GM18520 (cell line): Measurements from ENCODE around the gene FNIP2.
A peak's percentile ranks its signal among the peaks of the same experiment; 100 is the strongest.
"Not testable (repeated sequence)": the region's sequence is repeated elsewhere in the genome, so short reads cannot be mapped to it uniquely, and the experiment has no call there.

Experiments used
- ATAC-seq: cut with Tn5 transposase; IDR thresholded peaks from one replicate; pipeline ENCODE4 v1.9.1; 2021; ENCODE audit not compliant: unreplicated experiment

FNIP2 gene

DNA sequence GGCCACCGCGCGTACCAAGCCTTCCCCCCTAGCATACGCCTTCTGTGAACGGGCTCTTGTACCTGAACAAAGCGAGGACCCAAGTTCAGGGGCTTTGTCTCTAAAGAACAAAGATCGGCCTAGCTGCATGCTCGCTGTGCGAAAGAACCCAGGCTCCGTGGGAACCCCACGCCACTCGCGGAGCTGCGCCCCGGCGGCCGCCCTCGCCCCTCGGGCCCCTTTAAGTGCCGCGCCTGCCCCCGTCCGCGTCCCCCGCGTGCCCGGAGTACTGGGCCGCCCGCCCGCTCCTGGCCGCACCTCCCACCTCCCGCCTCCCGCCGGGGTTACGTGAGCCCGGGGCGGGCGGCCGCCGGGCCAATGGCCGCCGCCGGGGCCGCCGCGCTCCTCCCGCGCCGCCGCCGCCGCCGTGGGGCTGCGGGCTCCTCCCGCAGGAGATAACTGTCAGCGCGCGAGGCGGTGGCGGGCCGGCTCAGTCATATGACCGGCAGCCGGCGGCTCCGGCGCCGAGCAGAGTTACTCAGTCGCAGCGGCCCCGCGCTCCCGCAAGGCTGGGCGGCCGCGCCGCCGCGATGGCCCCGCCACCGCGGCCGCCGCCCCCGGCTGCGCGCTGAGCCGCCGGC lies at the start of gene FNIP2:
Gene FNIP2, plus strand, starts transcription at position 472 of the 620 bp plus-strand sequence. CDS start 187 bp downstream, outside the sequence.
- peak; percentile 71 for ATAC-seq

DNA sequence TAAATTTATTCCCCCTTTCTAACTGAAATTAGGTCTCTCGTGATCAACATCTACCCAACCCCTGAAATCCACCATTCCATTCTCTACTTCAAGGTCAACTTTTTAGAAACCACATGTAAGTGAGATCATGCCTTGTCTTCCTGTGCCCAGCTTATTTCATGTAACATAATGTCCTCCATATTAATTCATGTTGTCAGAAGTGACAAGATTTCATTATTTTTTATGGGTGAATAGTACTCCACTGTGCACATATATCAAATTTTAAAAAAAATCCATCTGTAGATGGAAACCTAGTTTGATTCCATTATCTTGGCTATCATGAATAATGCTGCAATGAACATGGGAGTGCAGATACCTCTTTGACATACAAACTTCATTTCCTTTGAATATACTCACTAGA lies 47.1 kb upstream of the FNIP2 start:
- no peak for ATAC-seq

DNA sequence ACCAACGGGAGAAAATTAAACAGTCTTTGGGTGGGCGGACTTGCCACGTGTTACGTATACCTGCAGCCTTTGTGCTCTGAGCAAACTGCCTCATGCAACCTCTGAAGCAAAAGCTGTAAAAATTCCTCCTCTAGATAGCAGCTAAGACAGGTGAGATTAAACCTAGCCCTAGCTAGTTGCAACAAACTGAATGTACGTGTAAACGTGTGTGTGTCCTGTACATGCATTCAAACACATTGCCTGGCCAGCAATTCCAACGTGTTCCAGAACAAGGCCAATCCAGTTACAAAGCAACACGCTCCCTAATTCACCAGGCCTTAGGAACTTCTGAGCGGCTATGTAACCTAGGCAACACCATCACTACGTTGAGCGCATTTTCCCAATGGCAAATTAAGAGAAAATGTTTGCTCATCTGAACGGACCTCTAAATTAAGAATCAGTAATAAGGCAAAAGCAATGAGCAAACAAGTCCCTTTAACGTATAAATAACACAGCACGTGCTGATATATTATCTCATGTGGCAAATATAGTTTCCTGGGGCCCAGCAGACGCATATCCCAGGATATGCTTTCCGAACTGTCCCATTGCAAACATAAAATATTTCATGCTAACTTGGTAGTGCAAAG lies 46.4 kb upstream of the FNIP2 start:
- no peak for ATAC-seq

DNA sequence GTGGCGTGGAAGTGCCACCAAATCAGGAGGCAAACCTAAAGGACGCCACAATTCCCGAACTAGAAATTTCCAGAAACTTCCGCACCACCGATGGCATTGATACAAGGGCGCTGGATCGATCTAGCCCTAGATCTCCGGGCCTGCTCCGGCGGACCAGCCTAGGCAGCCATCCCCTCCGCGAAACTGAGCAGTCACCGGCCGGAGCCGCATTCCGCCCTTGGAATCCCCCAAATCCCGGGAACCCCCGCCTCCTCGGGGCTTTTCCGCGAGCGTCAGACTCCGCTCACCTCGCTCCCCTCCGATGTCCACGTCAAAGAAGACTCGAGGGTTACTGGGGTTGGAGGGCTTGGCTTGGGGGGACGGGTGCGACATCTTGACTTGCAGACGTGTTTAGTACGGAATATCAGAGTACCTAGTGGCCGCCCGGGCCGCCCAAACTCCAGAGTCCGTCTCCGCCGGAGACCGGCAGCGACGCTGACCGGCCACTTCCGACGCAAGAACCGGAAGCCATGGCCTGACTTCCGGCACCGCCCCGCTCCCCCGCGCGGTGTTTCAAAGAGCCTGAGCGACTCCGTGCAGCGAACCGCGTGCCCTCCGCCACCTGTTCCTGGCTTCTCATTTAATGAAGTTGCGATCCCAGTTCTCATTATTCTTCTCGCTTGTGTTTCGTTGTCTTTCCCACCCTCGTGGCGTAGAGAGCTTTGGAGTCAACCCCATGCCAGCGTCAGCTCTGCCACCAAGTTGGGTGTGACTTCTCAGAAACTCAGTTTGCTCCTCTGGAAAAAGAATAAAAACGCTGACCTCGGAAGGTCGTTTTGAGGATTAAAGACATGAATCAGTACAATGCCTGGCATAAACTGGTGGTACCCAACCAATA lies 45.7 kb upstream of the FNIP2 start, which contains the start of gene PPID:
Gene PPID, minus strand, starts transcription at position 480 of the 877 bp plus-strand sequence. Its CDS starts 108 bp downstream, at position 372.
- ATAC-seq: peak; percentile 93

DNA sequence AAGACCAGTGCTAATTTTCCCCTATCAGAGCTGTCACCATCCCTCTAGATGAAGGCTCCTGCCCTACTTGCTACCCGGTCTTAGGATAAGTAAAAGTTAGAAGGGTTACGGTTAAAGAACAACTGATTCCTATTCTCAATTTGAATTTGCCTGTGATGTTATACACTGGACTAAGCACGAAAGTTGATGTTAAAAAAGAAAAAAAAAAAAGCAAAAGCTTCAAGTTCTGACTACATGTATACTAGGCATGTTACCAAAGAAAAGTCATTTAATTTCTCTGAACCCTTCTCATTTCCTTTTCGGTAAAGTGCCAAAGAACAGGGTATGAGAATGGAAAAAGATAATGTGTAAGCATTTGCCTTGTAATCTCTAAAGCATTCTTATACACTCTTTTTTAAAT lies 44.2 kb upstream of the FNIP2 start:
- no peak for ATAC-seq

DNA sequence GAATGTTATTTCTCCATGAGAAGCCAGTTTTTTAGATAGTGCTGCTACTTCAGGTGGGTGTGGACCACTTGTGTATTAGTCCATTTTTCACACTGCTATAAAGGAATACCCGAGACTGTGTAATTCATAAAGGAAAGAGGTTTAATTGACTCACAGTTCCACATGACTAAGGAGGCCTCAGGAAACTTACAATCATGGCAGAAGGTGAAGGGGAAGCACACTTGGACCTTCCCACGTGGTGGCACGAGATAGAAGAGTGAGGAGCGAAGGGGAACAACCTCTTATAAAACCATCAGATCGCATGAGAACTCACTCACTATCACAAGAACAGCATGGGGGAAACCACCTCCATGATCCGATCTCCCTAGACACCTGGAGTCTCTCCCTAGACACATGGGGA lies 42.2 kb upstream of the FNIP2 start:
- no peak for ATAC-seq

DNA sequence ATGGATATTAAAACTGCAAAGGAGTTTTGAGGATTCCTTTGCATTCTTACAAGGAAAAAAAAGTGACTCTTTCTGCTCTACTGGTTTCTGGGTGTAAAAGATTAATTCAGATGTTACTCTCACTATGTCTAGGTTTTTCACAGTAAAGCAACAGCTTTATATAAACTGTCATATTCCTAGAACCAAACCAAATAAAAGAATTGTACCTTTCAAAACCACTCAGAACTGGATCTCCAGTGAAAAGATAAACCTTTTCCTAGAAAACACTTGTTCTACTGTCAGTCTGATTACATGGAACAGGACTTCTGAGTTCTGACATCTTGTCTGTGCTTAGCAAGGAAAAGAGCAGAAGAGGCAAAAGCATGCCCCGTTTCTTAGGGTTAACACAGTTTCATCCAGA lies 40.6 kb upstream of the FNIP2 start:
- no peak for ATAC-seq

DNA sequence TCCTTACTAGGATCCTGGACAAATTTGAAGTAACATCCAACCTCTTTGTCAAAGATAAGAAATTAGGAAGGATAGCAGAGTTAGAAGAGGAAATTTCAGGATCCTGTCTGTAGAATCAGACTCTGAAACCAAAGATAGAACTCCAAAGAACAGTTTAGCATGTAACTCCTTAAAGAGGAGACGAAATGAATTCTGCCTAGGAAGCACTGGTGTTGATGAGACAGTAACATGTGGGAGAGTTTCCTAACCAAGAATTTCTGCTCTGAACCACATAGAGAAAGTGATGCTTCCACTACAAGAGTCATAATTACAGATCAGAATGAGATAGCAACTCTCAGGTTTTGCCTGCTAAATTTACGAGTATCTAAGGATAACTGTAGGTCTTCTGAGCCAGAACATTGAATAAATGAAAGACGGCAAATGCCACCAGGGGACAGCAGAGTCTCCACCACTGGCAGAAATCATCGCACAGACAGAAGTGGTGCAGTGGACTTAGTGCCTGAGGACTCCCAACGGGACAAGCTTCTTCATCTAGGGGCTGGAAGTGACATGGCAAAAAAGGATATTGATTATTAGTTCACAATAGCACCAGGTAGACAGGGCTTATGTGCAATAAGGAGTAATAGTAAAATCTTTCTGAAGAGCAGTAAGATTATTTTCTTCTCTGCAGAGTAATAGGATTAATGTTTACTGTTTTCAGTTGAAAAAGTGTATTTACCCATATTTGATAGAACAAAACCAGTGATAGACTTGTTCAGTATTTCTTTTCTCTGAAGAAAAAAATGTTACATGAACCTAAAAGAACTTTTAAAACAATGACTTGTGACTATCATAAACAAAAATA lies 38.9 kb upstream of the FNIP2 start:
- ATAC-seq: peak; percentile 76

DNA sequence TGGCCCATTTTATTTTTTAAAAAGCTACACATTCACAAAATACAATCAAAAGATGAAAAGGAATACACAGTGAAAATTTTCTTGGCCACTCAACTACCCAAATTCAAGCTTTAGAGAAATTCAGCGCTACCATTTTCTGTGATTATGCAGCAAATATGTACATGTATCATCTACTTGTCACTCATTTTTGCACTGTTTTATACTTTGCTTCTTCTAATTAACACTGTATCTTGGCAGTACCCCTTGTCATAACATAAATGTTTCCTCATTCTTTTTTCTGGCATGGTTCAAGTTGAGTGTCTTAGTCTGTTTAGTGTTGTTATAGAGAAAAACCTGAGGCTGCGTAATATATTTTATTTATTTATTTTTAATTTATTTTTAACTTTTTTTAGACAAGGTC lies 30.0 kb upstream of the FNIP2 start:
- ATAC-seq: no peak

DNA sequence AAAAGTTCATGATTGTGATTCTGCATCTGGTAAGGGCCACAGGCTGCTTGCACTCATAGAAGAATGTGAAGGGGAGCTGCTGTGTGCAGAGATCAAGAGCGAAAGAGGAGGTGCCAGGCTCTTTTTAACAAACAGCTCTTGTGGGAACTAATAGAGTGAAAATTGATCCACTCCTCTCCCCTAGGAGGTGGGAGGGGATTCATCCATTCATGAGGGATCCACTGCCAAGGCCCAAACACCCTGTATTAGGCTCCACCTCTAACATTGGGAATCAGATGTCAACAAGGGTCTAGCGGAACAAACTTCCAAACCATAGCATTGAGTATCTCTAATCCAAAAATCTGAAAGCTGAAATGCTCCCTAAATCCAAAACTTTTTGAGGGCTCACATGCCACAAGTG lies 29.2 kb upstream of the FNIP2 start:
- ATAC-seq: no peak

DNA sequence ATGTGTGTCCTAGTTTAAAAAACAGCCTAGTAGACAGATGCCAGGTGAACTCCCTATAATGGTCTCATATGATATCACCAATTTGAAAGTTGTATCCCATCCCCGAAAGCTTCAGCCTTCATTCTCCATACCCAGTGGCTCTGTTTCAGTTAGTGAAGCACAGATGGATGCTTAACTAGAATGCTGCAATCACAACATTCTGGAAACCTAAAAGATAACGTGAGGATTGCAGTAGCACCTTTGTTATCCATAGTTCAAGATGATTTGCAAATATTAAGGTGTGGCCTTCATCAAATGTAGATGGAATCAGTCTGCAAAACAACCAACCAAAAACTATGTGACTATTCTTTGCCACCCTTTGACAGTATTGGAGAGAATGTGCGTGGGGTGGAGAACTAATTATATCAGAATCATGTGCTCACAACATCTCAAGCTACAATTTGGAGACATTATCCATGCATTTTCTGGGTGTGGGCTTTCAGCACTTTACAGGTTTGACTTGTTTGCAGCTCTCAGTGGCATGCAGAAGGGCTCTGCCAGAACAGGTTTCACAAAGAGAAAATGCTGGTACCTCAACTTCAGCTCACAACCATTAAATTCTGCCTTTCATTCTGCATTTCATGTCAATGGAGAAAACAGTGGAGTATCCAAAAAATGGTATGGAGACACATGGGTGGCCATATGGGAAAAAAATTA lies 27.4 kb upstream of the FNIP2 start:
- no peak for ATAC-seq

DNA sequence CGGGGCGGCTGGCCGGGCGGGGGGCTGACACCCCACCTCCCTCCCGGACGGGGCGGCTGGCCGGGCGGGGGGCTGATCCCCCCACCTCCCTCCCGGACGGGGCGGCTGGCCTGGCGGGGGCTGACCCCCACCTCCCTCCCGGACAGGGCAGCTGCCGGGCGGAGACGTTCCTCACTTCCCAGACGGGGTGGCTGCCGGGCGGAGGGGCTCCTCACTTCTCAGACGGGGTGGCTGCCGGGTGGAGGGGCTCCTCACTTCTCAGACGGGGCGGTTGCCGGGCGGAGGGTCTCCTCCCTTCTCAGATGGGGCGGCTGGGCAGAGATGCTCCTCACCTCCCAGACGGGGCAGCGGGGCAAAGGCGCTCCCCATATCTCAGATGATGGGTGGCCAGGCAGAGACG lies 22.3 kb upstream of the FNIP2 start:
- ATAC-seq: not testable (repeated sequence)

DNA sequence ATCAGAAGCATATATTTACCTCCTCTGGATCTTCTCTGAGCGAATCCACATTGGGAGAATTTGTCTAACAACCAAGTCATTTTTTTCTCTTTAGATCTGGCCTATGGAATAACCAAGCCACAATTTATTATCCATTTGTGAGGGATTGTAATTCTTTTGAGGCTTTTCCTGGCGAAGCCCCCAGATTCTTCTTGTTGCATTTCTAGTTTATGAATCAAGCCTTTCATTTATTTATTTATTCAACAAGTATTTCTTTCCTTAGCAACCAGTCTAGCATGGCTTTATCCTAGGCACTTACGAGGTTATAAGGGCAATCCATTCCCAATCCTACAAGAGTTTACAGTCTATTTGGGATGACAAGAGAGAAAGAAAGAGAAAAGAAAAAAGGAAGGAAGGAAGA lies 18.4 kb upstream of the FNIP2 start:
- ATAC-seq: no peak

DNA sequence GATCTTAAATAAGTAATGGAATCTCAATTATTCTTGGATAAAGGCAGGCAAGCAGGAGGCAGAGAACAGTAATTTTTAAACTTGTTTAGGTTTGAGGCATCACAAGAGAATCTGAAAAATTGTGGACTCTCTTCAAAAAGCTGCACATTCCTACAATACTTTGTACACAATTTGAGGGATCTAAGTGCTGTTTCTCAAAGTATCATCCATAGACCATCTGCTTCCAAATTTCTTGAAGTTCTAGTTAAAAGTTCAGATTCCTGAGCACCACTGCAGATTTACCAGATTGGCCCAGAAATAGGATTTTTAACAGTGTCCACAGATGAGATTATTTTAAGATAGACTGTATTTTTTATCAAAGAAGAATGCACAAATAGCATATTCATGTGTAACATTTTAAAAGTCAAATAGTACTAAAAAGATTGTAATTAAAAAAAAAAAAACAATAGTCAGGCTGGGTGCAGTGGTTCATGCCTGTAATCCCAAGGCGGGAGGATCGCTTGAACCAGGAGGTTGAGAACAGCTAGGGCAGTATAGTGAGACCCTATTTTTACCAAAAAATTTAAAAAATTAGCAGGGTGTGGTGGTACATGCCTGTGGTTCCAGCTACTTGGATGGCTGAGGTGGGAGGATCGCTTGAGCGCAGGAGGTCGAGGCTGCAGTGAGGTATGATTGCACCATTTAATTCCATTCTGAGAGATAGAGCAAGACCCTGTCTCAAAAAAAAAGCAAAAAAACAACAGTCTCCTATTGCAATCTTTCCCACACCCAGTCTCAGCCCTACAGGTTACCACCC lies 14.2 kb upstream of the FNIP2 start:
- ATAC-seq: no peak

DNA sequence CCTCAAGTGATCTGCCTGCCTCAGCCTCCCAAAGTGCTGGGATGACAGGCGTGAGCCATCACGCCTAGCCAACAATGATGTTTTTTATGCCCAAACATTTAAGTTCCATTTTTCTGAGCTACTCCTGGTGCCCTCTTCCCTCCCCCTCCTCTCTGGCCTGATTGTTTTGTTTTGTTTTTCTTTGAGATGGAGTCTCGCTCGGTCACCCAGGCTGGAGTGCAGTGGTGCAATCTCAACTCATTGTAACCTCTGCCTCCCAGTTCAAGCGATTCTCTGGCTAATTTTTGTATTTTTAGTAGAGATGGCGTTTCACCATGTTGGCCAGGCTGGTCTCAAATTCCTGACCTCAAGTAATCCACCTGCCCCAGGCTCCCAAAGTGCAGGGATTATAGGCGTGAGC lies 13.0 kb upstream of the FNIP2 start:
- not testable (repeated sequence) for ATAC-seq

DNA sequence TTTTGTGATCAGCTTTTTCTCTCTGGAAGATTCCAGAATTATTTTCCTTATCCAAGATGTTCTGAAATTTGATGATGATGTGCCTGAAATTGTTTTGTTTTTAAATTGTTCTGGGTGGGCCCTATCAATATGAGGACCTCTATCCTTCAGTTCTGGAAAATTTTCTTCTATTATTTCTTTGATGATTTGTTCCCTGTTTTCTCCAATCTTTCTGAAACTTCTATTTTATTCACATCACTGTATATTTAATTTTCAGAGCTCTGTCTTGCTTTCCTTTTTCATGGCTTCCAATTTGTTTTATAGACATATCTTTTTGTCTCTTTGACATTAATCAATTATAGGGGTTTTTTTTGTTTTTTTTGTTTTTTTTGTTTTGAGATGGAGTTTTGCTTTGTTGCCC lies 12.2 kb upstream of the FNIP2 start:
- no peak for ATAC-seq

DNA sequence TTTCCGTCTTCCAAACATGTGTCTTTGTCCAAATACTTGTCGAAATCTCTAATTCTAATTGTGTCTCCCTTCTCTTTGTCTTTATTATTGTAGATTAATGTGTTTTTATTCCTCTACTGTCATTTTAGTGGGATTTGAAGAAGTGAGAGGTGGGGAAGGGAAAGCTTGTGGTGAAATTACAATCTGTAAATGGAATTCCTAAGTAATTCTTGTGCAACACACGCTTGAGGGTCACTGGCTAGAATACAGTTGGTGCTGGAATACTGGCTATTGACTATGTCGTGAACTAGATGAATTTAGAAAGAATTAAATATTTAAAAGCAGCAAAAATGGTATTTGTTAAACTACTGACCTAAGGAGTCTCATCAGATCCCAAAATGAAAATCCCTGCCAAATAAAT lies 10.7 kb upstream of the FNIP2 start:
- no peak for ATAC-seq

DNA sequence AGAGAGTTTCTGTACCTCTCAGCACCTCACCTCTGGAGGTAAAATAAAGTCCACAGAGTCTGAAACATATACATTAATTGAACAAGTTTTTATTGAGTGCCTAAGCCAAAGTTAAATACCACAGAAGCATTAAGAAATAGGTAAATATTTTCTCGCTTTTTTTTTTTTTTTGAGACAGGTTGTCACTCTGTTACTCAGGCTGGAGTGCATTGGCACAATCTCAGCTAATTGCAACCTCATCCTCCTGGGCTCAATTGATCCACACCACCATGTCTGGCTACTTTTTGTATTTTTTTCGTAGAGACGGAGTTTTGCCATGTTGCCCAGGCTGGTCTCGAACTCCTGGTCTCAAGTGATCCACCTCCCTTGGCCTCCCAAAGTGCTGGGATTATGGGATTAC lies 10.1 kb upstream of the FNIP2 start:
- ATAC-seq: no peak

DNA sequence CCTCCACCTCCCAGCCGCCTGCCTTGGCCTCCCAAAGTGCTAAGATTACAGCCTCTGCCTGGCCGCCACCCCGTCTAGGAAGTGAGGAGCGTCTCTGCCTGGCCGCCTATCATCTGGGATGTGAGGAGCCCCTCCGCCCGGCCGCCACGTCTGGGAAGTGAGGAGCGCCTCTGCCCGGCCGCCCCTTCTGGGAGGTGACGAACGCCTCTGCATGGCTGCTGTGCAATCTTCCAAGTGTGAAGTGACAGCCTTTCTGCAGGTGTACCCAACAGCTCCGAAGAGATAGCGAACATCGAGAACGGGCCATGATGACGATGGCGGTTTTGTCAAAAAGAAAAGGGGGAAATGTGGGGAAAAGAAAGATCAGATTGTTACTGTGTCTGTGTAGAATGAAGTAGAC lies 9.3 kb upstream of the FNIP2 start:
- not testable (repeated sequence) for ATAC-seq

DNA sequence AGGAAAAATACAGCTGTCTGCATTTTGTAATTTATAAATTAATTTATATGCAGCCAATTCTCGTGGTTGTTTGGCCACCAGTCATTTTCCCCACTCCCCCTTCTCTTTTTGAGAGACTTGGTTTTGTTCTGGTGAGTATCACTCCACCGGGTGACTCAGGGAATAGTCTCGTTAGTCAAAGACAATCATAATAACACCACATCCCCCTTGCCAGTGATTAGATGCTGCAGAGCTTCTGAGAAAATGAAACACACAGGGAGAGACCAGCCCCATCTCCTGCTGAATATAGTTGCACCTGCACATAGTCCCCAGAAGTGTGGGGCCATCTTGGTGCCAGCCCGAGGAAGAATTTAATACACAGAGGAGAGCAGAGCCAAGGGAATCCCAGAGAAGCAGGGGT lies 8.0 kb upstream of the FNIP2 start:
- no peak for ATAC-seq
